PFSK-1 (cell line): ENCODE measurements around the gene EPN3.

Experiments used
- FOXP2 ChIP-seq: optimal IDR thresholded peaks from 2 replicates; pipeline ENCODE3; 2011; ENCODE audit warnings: borderline replicate concordance, control low read depth, inconsistent platforms; ENCODE audit not compliant: insufficient read depth; ENCODE audit errors: extremely low read length, extremely low read depth
- POLR2AphosphoS5 ChIP-seq: IDR thresholded peaks from 2 replicates; pipeline ENCODE4 v1.6.1; 2012; ENCODE audit warnings: low read depth, mild to moderate bottlenecking, control low read depth, low read length, moderate library complexity
- SIN3A ChIP-seq: IDR thresholded peaks from 2 replicates; pipeline ENCODE4 v1.6.1; 2012; ENCODE audit warnings: mild to moderate bottlenecking, low read length, moderate library complexity, borderline replicate concordance; ENCODE audit not compliant: insufficient read depth
- TAF1 ChIP-seq: IDR thresholded peaks from 2 replicates; pipeline ENCODE4 v1.6.1; 2012; ENCODE audit warnings: low read length, control low read depth, borderline replicate concordance; ENCODE audit not compliant: insufficient read depth
- TF ChIP-seq, protein P1 (sequence below), 2 experiments: IDR thresholded peaks; 2 replicates each; pipeline versions ENCODE4 v1.6.1 to v1.8.0; 2011 to 2012; ENCODE audit warnings: low read depth in 2 of 2, low read length in 2 of 2, control low read depth in 1 of 2, inconsistent platforms in 1 of 2, mild to moderate bottlenecking in 1 of 2, moderate library complexity in 1 of 2; ENCODE audit not compliant: insufficient read depth in 1 of 2

The EPN3 gene

DNA sequence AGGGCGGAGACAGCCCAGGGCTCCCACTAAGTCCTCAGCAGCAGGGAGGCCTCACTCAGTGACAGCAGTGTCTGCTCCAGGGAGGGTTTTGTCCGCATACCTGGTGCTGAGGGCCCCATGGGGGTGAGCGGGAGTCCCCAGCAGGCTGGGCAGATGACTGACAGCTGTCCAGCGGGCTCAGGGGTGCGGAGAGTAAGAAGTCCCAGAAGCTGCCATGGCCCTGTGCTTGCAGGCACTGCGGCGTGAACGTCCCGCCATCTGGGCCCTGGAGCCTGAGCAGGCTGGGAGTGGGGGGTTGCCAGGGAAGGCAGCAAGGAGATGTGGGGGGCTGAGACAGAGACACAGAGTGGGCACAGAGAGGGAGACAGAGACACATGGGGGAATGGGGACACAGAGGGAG, 48.1 kb downstream of the EPN3 start:
- TF ChIP-seq, protein P1, sequence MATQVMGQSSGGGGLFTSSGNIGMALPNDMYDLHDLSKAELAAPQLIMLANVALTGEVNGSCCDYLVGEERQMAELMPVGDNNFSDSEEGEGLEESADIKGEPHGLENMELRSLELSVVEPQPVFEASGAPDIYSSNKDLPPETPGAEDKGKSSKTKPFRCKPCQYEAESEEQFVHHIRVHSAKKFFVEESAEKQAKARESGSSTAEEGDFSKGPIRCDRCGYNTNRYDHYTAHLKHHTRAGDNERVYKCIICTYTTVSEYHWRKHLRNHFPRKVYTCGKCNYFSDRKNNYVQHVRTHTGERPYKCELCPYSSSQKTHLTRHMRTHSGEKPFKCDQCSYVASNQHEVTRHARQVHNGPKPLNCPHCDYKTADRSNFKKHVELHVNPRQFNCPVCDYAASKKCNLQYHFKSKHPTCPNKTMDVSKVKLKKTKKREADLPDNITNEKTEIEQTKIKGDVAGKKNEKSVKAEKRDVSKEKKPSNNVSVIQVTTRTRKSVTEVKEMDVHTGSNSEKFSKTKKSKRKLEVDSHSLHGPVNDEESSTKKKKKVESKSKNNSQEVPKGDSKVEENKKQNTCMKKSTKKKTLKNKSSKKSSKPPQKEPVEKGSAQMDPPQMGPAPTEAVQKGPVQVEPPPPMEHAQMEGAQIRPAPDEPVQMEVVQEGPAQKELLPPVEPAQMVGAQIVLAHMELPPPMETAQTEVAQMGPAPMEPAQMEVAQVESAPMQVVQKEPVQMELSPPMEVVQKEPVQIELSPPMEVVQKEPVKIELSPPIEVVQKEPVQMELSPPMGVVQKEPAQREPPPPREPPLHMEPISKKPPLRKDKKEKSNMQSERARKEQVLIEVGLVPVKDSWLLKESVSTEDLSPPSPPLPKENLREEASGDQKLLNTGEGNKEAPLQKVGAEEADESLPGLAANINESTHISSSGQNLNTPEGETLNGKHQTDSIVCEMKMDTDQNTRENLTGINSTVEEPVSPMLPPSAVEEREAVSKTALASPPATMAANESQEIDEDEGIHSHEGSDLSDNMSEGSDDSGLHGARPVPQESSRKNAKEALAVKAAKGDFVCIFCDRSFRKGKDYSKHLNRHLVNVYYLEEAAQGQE (IDR thresholded peaks at IDR 0.05; ENCODE audit: insufficient read depth in 1 of 2, low read depth in 2 of 2, low read length in 2 of 2) = no peak
- TF ChIP-seq FOXP2 = no peak

DNA sequence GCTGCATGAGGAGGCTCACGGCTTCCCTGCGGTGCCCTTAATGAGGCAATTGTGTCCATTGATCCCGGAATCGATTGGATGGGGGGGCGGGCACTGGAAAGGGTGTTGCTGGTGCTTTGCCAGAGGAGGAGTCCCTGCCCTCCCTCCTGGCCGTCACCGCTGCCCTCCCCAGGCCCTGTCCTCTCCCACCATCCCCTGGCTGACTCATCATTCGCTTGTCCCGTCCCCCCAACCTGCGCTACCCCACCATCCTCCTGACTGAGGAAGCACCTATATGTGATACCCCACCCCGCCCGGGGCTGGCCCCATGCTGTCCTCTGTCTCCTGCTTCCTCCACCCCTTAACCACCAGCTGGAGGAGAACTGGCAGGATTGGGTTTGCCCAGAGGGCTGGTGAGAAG, 48.8 kb downstream of the EPN3 start:
- TF ChIP-seq FOXP2 (no peak), POLR2AphosphoS5 (no peak), TAF1 (no peak), SIN3A (no peak)
- TF ChIP-seq, protein P1 (IDR thresholded peaks at IDR 0.05; ENCODE audit: insufficient read depth in 1 of 2, low read depth in 2 of 2, low read length in 2 of 2) = no peak

DNA sequence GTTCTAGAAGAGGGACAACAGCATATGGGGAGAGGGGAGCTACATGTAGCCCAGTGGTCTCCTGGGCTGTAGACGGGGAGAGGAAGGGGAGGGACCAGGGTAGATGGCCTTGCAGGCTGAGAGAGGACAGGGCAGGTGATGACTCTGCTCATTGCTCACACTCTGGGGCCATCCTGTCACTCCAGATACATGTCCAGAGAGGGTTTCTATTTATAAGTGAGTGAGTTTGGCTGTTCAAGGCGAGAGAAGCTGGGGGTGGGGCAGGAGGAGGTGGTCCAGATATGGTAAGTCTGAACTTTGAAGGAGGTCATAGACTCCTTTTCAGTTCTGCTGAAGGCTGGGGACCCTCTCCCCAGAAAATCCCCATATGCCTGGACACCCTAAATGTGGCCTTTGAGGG, 50.2 kb downstream of the EPN3 start:
- TF ChIP-seq FOXP2 = no peak
- TF ChIP-seq POLR2AphosphoS5 = no peak
- TF ChIP-seq TAF1 = no peak
- no peak for TF ChIP-seq SIN3A
- TF ChIP-seq, protein P1 (IDR thresholded peaks at IDR 0.05; ENCODE audit: insufficient read depth in 1 of 2, low read depth in 2 of 2, low read length in 2 of 2) = no peak

DNA sequence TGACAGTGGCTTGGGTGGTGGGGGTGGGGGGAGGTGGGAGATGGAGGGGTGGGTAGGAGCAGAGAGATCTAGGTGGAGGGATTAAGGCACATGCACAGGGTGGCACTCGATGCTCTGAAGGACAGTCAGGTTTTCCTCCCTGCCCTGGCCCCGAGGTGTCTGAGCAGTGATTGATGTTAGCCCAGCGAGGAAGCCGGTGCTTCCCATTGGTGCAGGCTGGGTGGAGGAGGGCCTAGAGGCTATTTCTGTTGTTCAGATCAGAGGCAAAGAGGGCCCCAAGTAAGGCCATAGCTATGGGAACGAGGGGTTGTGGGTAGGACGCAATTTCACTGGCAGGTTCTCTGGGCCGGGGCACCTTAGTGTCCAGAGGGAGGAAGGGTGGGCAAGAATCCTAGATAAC, 51.1 kb downstream of the EPN3 start:
- TF ChIP-seq SIN3A = no peak
- TF ChIP-seq POLR2AphosphoS5 = no peak
- TF ChIP-seq FOXP2 = no peak
- TF ChIP-seq, protein P1 (IDR thresholded peaks at IDR 0.05; ENCODE audit: insufficient read depth in 1 of 2, low read depth in 2 of 2, low read length in 2 of 2) = no peak

DNA sequence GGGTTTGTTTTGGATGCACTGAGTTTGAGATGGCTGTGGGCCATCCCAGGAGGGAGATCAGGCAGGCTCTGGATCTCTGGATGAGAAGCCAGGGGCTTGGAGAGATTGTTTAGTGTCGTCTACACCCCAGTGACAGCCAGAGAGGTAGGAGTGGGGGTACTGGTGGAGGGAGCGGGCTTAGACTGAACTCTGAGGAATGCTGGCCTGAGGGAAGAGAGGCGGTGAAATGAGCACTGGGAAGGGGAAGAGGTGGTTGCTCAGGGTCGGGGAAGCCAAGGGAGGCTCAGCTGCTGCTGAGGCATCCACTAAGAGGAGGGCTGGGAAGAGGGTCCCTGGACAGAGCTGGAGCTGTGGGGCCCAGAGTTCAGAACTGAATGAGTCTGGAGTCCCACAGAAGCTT, 51.6 kb downstream of the EPN3 start:
- TF ChIP-seq SIN3A = no peak

DNA sequence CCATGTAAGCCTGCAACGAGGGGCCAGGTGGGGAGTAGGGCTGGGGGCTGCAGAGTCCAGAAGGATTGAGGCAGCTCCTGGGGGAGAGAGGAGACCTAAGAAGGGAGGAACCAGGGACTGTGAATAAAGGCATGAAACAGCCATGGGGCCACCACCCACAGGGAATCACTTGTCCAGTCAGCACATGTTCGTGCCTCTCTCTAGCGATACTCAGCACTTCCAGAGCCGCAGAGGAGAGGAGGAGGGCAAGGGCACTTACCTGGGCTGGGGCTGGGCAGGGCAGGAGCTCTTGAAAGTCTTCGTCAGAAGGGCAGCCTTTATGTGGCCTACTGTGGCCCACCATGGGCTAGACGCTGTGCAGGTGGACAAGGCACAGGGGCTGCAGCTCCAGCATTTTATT, 52.2 kb downstream of the EPN3 start:
- TF ChIP-seq TAF1 = no peak
- TF ChIP-seq, protein P1 (IDR thresholded peaks at IDR 0.05; ENCODE audit: insufficient read depth in 1 of 2, low read depth in 2 of 2, low read length in 2 of 2) = no peak
- TF ChIP-seq POLR2AphosphoS5 = no peak
- no peak for TF ChIP-seq SIN3A
- no peak for TF ChIP-seq FOXP2
